H9 (cell line): ENCODE measurements around the gene KLC1. TPM values are rescaled to one million over a fixed set of nuclear protein-coding genes. Genes with fewer than 3 reads are reported as not detected.

Experiments
- DNase-seq: peaks from one replicate; pipeline ENCODE4 v3.0.0-alpha.2; 2017
- H2AFZ ChIP-seq: one replicate; pipeline ENCODE4 v1.6.1; 2013; ENCODE audit warnings: mild to moderate bottlenecking, low read length, control low read depth, moderate library complexity
- H2AK5ac ChIP-seq: 2 replicates; pipeline ENCODE4 v1.6.1; 2013; ENCODE audit warnings: low read length, control low read depth, mixed read lengths; ENCODE audit not compliant: insufficient read length
- H2BK120ac ChIP-seq: one replicate; pipeline ENCODE4 v1.6.1; 2013; ENCODE audit warnings: low read depth, mild to moderate bottlenecking, low read length, control low read depth, inconsistent platforms; ENCODE audit not compliant: poor library complexity, severe bottlenecking
- H2BK12ac ChIP-seq: 2 replicates; pipeline ENCODE4 v1.6.1; 2013; ENCODE audit warnings: low read length, control low read depth, mixed read lengths, low read depth; ENCODE audit not compliant: insufficient read length
- H2BK15ac ChIP-seq: 2 replicates; pipeline ENCODE4 v1.6.1; 2013; ENCODE audit warnings: low read depth, low read length, control low read depth
- H2BK20ac ChIP-seq: one replicate; pipeline ENCODE4 v1.6.1; 2013; ENCODE audit warnings: low read depth, mild to moderate bottlenecking, low read length, control low read depth, inconsistent platforms; ENCODE audit not compliant: poor library complexity, severe bottlenecking
- H2BK5ac ChIP-seq: 2 replicates; pipeline ENCODE4 v1.6.1; 2013; ENCODE audit warnings: low read length, control low read depth, mixed read lengths; ENCODE audit not compliant: insufficient read length
- H3K14ac ChIP-seq: 2 replicates; pipeline ENCODE4 v1.6.1; 2013; ENCODE audit warnings: low read length, control low read depth; ENCODE audit not compliant: insufficient read depth
- H3K18ac ChIP-seq: 2 replicates; pipeline ENCODE4 v1.6.1; 2013; ENCODE audit warnings: low read depth, mild to moderate bottlenecking, mixed read lengths, low read length, control low read depth; ENCODE audit not compliant: insufficient read length
- H3K23ac ChIP-seq: 2 replicates; pipeline ENCODE4 v1.6.1; 2013; ENCODE audit warnings: low read length, control low read depth, mixed read lengths, low read depth; ENCODE audit not compliant: insufficient read length
- H3K23me2 ChIP-seq: 2 replicates; pipeline ENCODE4 v1.6.1; 2013; ENCODE audit warnings: low read depth, mild to moderate bottlenecking, mixed read lengths, low read length, control low read depth; ENCODE audit not compliant: insufficient read length, poor library complexity, severe bottlenecking
- H3K27ac ChIP-seq: 2 replicates; pipeline ENCODE4 v1.5.1; 2013; ENCODE audit warnings: low read length, control low read depth, mixed read lengths, low read depth; ENCODE audit not compliant: insufficient read length
- H3K27me3 ChIP-seq: 2 replicates; pipeline ENCODE4 v1.6.1; 2013; ENCODE audit warnings: low read length, control low read depth, inconsistent platforms; ENCODE audit not compliant: insufficient read depth
- H3K4ac ChIP-seq: 2 replicates; pipeline ENCODE4 v1.6.1; 2013; ENCODE audit warnings: low read depth, mild to moderate bottlenecking, control low read depth, inconsistent platforms, low read length, moderate library complexity
- H3K4me1 ChIP-seq: 2 replicates; pipeline ENCODE4 v1.6.1; 2013; ENCODE audit warnings: low read length, control low read depth, inconsistent platforms; ENCODE audit not compliant: insufficient read depth
- H3K4me2 ChIP-seq: 2 replicates; pipeline ENCODE4 v1.6.1; 2013; ENCODE audit warnings: low read length, control low read depth, mixed read lengths; ENCODE audit not compliant: insufficient read length, insufficient read depth
- H3K56ac ChIP-seq: 2 replicates; pipeline ENCODE4 v1.6.1; 2013; ENCODE audit warnings: low read depth, mild to moderate bottlenecking, mixed read lengths, low read length, control low read depth; ENCODE audit not compliant: insufficient read length
- H3K79me1 ChIP-seq: 2 replicates; pipeline ENCODE4 v1.6.1; 2013; ENCODE audit warnings: low read depth, mild to moderate bottlenecking, moderate library complexity, low read length, control low read depth, inconsistent platforms; ENCODE audit not compliant: insufficient read depth, poor library complexity, severe bottlenecking
- H3K79me2 ChIP-seq: 2 replicates; pipeline ENCODE4 v1.6.1; 2013; ENCODE audit warnings: low read length, control low read depth, inconsistent platforms; ENCODE audit not compliant: insufficient read depth
- H3K9ac ChIP-seq: 2 replicates; pipeline ENCODE4 v1.6.1; 2013; ENCODE audit warnings: low read length, control low read depth, mixed read lengths; ENCODE audit not compliant: insufficient read length; ENCODE audit errors: extremely low read depth
- H3K9me3 ChIP-seq: one replicate; pipeline ENCODE4 v1.6.1; 2013; ENCODE audit warnings: low read depth, low read length, inconsistent platforms; ENCODE audit not compliant: control insufficient read depth
- H3T11ph ChIP-seq: one replicate; pipeline ENCODE4 v1.6.1; 2013; ENCODE audit warnings: mild to moderate bottlenecking, low read length, control low read depth, inconsistent platforms
- H4K20me1 ChIP-seq: one replicate; pipeline ENCODE4 v1.6.1; 2013; ENCODE audit not compliant: control insufficient read depth, insufficient read length, insufficient read depth
- H4K5ac ChIP-seq: 2 replicates; pipeline ENCODE4 v1.6.1; 2013; ENCODE audit warnings: low read depth, mild to moderate bottlenecking, mixed read lengths, low read length, control low read depth; ENCODE audit not compliant: insufficient read length
- H4K8ac ChIP-seq: replicated peaks from 2 replicates; pipeline ENCODE4 v1.6.1; 2013; ENCODE audit warnings: low read length, control low read depth, mixed read lengths, low read depth; ENCODE audit not compliant: insufficient read length
- H4K91ac ChIP-seq: 2 replicates; pipeline ENCODE4 v1.6.1; 2013; ENCODE audit warnings: low read depth, mild to moderate bottlenecking, moderate library complexity, mixed read lengths, low read length, control low read depth; ENCODE audit not compliant: insufficient read length
- H3K27ac Mint-ChIP-seq, 3 experiments: 2 replicates in 2 of 3; 3 replicates in 1 of 3; pipeline ENCODE4 v1.8.0; 2020 to 2021; ENCODE audit warnings: mixed read lengths in 3 of 3, mild to moderate bottlenecking in 1 of 3, moderate library complexity in 1 of 3
- H3K27me3 Mint-ChIP-seq: 2 replicates; pipeline ENCODE4 v1.8.0; 2021; ENCODE audit warnings: low read depth, mild to moderate bottlenecking, moderate library complexity, mixed read lengths
- H3K36me3 Mint-ChIP-seq, 3 experiments: 2 replicates in 2 of 3; 3 replicates in 1 of 3; pipeline ENCODE4 v1.8.0; 2020 to 2021; ENCODE audit warnings: low read depth in 3 of 3, mixed read lengths in 3 of 3; ENCODE audit not compliant: insufficient read depth in 1 of 3
- H3K4me1 Mint-ChIP-seq, 2 experiments: 2 replicates each; pipeline ENCODE4 v1.8.0; 2020; ENCODE audit warnings: mixed read lengths in 2 of 2
- H3K4me3 Mint-ChIP-seq, 2 experiments: 2 replicates in 1 of 2; 3 replicates in 1 of 2; pipeline ENCODE4 v1.8.0; 2020 to 2021; ENCODE audit warnings: mild to moderate bottlenecking in 2 of 2, mixed read lengths in 2 of 2, moderate library complexity in 1 of 2
- H3K9me3 Mint-ChIP-seq, 2 experiments: 2 replicates in 1 of 2; 3 replicates in 1 of 2; pipeline ENCODE4 v1.8.0; 2020; ENCODE audit warnings: mild to moderate bottlenecking in 2 of 2, mixed read lengths in 2 of 2, moderate library complexity in 1 of 2
- WGBS: extraction: QIAGEN DNeasy Blood & Tissue Kit; methylation state at CpG from one replicate; pipeline ENCODE4 v1.1.7; 2013; ENCODE audit warnings: missing lambda C conversion rate, low lambda C conversion rate, mixed read lengths; ENCODE audit not compliant: insufficient read length; ENCODE audit errors: extremely low coverage; 5-methylcytosine and 5-hydroxymethylcytosine counted together
- total RNA-seq: library from RNA; stranded (reverse); gene quantifications from 2 replicates; pipeline ENCODE4 v1.2.1, GENCODE V29; 2021
- TF ChIP-seq, protein P1 (sequence below): fragments of 200-600 bp; sonication (generic); conservative IDR thresholded peaks from 3 replicates; pipeline ENCODE4 v1.8.0; 2021; ENCODE audit warnings: antibody characterized with exemption, mild to moderate bottlenecking

KLC1 gene
- total RNA-seq, 1 experiment from 2014 or later, result 143 TPM

- no CpG with 5 or more reads among the region's 121 CpGs for WGBS
- Histone ChIP-seq H4K5ac (no peak within 1 kb of the TSS), H2BK120ac (no peak within 1 kb of the TSS), H3K4ac (no peak within 1 kb of the TSS), H3K4me2 (peak within 1 kb of the TSS; percentile 58), H3K27ac (no peak within 1 kb of the TSS), H3K23me2 (no peaks in the 10 kb centered on the region), H3K79me1 (peaks cover 2% of the 10 kb centered on the region), H3K56ac (no peak within 1 kb of the TSS), H3K4me1 (peaks cover 3% of the 10 kb centered on the region; the same call in 1 of the 2 replicates), H3K9ac (peak within 1 kb of the TSS; percentile 79), H3K79me2 (no peaks in the 10 kb centered on the region; the same call in 1 of the 2 replicates), H3K18ac (peak within 1 kb of the TSS; percentile 83), H2BK15ac (no peak within 1 kb of the TSS), H3K9me3 (no peaks in the 10 kb centered on the region), H2BK5ac (no peak within 1 kb of the TSS), H2BK20ac (no peak within 1 kb of the TSS), H4K20me1 (no peaks in the 10 kb centered on the region), H2AK5ac (no peak within 1 kb of the TSS), H3T11ph (no peak within 1 kb of the TSS), H2AFZ (no peak within 1 kb of the TSS), H3K14ac (peak within 1 kb of the TSS; percentile 93), H3K27me3 (no peaks in the 10 kb centered on the region), H3K23ac (no peak within 1 kb of the TSS), H4K91ac (no peak within 1 kb of the TSS), H4K8ac (no peak within 1 kb of the TSS), H2BK12ac (no peak within 1 kb of the TSS)
- peak within 1 kb of the TSS; percentile 75 to 90 for H3K4me3 Mint-ChIP-seq
- TF ChIP-seq, protein P1, sequence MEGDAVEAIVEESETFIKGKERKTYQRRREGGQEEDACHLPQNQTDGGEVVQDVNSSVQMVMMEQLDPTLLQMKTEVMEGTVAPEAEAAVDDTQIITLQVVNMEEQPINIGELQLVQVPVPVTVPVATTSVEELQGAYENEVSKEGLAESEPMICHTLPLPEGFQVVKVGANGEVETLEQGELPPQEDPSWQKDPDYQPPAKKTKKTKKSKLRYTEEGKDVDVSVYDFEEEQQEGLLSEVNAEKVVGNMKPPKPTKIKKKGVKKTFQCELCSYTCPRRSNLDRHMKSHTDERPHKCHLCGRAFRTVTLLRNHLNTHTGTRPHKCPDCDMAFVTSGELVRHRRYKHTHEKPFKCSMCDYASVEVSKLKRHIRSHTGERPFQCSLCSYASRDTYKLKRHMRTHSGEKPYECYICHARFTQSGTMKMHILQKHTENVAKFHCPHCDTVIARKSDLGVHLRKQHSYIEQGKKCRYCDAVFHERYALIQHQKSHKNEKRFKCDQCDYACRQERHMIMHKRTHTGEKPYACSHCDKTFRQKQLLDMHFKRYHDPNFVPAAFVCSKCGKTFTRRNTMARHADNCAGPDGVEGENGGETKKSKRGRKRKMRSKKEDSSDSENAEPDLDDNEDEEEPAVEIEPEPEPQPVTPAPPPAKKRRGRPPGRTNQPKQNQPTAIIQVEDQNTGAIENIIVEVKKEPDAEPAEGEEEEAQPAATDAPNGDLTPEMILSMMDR, result no peak
- H3K4me1 Mint-ChIP-seq, result peaks cover 35 to 36% of the 10 kb centered on the region in 2 experiments
- H3K27me3 Mint-ChIP-seq, result no peaks in the 10 kb centered on the region; the same call in 1 of the 2 replicates
- DNase-seq, result peak; percentile 99
- H3K27ac Mint-ChIP-seq, result peak within 1 kb of the TSS in 2 of 3 experiments; percentile 79 to 83; a peak in 3 of 7 replicates
- peaks cover 9 to 22% (median 13%) of the 10 kb centered on the region in 3 experiments; a peak in 6 of 7 replicates for H3K36me3 Mint-ChIP-seq
- H3K9me3 Mint-ChIP-seq, result no peaks in the 10 kb centered on the region
Measured at GRCh38 chr14:103715052-103716000, 86.3 kb downstream of the KLC1 start, which contains the start of the genes XRCC3 and ZFYVE21. Gene XRCC3 (minus strand): TSS chr14:103715451. CDS start chr14:103711087, 4,364 bp downstream. Gene ZFYVE21 (plus strand): TSS chr14:103715810. CDS start chr14:103715842, 32 bp downstream.
